Hypothalamus (tissue), 51 donors: ENCODE data around the gene SMARCD1.
A peak's percentile ranks its signal among the peaks of the same experiment; 100 is the strongest.
"Not testable (repeated sequence)": the region's sequence is repeated elsewhere in the genome, so short reads cannot be mapped to it uniquely, and the experiment has no call there.

Experiments
- DNase-seq, 51 donors: peaks; one replicate each; lab custom pipeline; 2025; lab: John Stamatoyannopoulos, UW

The SMARCD1 gene

DNA sequence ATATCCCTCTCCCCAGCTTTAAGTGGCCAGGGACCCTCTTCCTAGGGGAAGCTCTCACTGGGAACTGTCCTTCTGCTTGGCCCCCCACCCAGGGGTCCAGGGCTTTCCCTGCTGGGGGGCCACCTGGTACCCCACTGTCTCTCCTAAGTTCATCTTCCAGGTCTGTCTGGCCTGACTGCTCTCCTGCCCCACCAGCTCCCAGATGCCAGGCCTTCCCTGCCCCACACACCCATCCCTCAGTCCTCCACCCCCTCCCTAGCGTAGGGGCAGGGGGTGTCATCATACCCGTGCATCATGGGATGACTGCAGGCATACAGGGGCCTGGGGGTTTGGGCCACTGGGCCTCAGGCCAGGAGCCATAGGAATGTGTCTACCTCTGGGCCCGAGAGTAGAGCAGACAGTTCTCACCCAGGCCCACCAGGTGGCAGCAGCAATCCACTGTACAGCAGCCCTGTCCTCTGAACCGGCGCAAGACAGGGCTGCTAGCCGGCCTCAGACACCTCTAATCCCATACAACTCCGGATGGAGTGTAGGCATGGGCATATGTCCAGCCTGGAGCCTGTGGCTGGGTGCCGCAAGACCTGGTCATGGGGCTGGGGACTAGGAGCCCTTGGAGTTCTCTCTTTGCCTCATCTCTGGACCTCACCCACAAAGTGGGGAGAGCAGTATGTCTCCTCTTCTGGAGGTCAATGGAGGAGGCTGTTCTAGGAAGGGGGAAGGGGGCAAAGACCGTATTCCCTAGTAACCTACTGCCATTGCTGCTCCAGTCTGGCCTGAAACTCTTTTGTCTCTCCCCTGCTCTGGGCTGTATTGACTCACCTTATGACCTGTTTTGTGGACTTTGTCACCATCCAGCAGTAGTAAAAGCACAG is 10.0 kb upstream of the SMARCD1 start:
- DNase-seq = peak; percentile 19 to 87 (median 65)

DNA sequence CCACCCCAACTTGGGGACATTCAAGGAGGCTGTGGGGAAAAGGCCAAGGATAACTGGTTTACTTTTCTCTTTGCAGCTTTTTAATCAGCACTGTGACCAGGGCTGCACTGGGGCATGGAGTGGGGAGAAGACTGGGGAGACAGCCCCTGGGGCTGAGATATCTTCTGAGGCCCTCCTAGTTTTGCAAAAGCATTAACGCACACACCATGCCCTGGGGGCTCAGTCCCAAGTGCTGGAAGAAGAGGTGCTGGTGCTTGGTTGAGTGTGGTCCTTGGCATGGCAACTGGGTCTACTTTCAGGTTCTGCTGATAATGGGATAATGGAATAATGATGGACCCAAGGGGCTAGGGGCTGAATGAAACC is 9.4 kb upstream of the SMARCD1 start:
- no peak for DNase-seq

GRCh38 chr12:50077099-50077498 is 8.0 kb upstream of the SMARCD1 start:
- DNase-seq = no peak

GRCh38 chr12:50078281-50078680 is 6.9 kb upstream of the SMARCD1 start:
- no peak for DNase-seq

DNA sequence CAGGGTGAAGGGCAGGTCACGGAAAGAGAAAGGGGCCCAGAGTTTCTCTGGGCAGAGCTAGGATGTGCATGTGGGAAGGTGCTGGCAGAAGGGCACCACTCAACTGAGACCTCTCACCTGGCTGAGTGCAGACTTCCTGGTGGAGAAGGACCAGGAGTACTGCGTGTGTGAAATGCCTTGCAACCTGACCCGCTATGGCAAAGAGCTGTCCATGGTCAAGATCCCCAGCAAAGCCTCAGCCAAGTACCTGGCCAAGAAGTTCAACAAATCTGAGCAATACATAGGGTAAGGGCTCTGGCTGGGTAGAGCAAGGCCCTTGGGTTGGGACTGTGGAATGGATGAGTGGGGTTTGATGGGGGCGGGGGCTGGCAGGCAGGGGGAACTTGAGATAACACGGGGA is 5.4 kb upstream of the SMARCD1 start:
- DNase-seq = no peak

- no peak for DNase-seq
These were observed 3.9 kb upstream of the SMARCD1 start for GRCh38 chr12:50081096-50081808.

DNA sequence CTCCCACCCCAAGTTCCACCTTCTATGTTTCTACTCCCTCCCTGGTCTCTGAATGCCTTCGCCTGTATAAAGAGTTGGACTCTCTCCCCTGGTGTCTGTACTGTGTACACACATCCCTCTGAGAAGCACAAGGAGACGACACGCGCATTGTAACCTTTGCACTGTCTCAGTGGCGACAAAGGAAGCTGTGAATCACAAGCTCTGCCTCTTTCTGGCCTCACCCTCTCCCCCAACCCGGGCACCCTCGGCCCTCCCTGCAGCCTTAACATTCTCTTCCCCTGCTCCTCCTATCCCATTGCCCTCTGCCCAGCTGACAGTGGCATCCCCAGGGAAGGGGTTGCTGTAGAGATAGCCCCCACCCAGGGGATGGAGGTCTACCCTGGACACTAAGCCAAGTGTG is 2.5 kb upstream of the SMARCD1 start:
- DNase-seq = no peak

GRCh38 chr12:50083301-50083700 is 1.8 kb upstream of the SMARCD1 start:
- no peak for DNase-seq

DNA sequence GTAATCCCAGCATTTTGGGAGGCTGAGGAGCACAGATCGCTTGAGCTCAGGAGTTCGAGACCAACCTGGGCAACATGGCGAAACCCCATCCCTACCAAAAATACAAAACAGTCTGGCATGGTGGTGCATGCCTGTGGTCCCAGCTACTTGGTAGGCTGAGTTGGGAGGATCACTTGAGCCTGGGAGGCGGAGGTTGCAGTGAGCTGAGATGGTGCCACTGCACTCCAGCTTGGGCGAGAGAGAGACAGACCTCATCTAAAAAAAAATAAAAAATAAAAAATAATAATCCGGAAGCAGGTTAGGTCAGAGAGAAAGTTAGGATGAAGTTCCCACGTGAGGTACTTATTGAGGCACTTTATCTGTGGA is 750 bp upstream of the SMARCD1 start:
- DNase-seq = not testable (repeated sequence)

DNA sequence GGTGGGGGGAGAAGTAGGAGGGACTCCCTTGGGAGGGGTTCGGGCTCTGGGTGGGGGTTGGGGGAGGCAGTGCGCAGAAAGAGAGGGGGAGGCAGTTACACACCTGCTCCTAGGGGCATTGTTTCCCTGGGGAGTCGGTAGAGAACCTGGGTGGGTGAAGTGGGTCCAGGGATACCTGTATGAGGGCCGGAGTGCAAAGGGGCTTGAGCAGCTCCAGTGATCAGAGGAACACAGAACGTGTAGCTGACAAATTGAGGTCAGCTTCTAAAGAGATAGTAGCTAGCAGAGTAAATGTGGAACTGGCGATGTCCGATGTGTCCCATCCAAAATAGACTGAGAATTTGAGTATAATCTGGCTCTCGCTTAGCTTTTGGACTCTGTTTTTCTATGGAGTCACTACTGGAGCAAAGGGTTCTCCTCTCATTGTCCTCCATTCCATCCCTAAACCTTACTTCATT is 502 bp downstream of the SMARCD1 start:
- DNase-seq = no peak

GRCh38 chr12:50086148-50086547 is 1.0 kb downstream of the SMARCD1 start:
- no peak for DNase-seq

GRCh38 chr12:50087151-50087550 is 2.0 kb downstream of the SMARCD1 start:
- no peak for DNase-seq

- no peak for DNase-seq
These were observed 2.9 kb downstream of the SMARCD1 start for GRCh38 chr12:50087995-50088394.

DNA sequence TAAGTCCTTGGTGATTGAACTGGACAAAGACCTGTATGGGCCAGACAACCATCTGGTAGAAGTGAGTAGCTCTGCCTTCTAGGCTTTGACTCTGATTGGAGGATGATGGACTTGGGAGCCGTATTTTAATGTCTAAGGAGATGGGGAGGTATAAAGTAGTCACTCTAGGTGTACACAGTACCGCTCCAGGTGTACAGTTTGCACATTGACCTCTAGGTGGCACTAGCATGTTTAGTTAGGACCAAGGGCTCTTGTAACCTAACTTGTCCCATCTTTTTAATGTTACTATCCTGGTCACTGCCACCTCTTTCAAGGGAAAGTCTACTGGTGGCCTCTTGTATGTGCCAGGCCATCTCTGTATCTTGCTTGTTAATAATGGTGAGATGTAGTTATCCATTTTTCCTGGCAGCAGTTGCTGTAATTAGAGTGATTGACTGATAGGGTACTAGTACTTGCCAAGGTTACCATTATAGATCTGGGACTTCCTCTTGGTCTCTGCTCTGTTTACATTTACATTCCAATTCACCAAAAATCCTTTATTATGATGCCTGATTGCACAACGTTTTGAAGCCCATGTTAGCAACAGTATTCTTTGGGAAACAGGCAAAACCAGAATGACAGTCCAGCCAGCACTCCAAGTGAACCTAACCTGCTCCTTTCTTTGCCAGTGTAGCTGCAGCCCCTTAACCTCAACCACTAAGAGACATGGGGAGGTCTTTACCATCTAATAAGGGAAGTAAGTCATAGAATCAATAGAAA is 3.6 kb downstream of the SMARCD1 start:
- DNase-seq = peak in 13 of 51 donors; percentile 10 to 49 (median 24)

DNA sequence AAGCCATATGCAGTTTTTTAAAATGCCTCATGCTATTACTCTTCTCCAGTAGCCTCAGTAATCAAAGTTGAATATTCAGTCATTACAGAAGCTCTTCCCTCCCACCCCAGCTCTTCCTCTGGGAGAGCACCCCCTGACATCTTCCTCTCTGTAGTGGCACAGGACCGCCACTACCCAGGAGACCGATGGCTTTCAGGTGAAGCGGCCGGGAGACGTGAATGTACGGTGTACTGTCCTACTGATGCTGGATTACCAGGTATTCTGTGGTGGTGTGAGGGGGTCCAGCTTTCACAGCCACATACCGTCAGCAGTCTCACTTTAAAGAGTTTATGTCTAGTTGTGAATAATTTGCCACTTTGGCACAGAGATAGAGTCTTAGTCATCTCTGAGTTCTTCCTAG is 4.6 kb downstream of the SMARCD1 start:
- DNase-seq = no peak

GRCh38 chr12:50090391-50090790 is 5.2 kb downstream of the SMARCD1 start:
- DNase-seq = no peak

DNA sequence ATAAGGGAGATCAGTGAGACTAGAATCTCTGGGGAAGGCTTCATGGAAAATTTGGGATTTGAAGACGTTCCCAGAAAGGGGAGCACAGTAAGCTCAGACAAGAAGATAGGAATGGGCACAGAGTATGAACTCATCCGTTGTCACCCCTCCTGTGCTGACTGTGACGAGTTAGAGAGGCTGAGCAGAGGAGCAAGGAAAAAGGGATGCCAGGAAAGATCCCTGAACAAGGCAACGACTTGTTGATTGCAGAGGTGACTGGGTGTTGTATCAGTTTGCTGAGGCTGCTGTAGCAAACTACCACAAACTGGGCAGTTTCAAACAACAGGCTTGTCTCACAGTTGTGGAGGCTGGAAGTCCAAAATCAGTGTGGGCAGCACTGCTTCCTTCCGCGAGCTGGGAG is 12.8 kb downstream of the SMARCD1 start:
- DNase-seq = no peak

DNA sequence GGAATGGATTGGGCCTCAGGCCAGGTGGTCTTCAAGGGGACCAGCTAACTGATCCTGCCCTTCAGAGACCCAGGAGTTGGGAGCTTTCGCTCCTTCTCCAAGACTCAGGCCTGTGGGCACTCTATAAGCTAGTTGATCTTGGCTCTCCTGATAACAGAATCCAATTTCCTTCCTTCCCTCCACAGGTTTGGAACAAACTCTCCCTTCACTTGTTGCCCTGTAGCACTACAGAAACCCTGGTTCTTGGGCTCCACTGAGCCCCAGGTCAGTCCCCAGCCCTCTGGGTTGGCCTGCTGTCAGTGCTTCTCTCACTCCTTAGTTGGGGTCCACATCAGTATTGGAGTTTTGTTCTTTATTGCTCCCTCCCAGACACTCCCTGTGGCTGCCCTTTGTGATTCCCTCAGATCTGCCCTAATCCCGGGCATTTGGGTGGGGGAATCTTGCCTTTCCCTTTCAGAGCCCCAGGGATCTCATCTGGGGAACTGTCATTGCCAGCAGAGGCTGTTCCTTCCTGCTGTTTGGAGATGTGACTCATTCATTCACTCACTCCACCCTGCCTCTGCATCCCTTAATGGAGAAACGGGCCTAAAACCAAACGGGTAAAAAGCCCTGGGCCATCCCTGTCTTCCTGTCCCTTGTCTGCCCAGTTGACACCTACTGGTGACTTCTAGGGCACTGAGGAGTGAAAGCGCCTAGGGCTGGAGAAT is 14.3 kb downstream of the SMARCD1 start:
- DNase-seq = no peak

GRCh38 chr12:50100561-50100960 is 15.4 kb downstream of the SMARCD1 start:
- DNase-seq = no peak

- peak in 4 of 51 donors; percentile 17 to 69 (median 20) for DNase-seq
These were observed 16.5 kb downstream of the SMARCD1 start for GRCh38 chr12:50101663-50102062.

DNA sequence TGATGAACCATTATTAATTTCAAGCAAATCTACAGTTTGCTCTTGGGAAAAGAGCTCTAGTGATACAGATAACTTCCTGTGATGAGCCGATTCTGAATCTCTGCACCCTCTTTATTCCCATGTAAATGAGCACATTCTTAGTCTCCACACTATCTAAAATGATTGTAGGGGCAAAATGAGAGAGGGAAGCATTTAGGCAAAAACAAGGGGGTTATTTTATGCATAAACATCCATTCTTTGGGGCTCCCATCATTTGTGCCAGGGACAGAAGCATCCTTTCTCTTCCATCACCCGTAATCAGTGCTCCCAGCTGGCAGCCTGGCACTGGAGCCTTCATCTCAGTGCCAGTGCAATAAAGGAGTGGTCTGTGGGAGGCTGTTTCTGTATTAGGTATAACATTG is 17.0 kb downstream of the SMARCD1 start:
- DNase-seq = peak in 18 of 51 donors; percentile 10 to 80 (median 38)
